GM19099 (cell line): ENCODE results near the gene PPM1H.

Experiments used
- POLR2A ChIP-seq: IDR thresholded peaks from 3 replicates; pipeline ENCODE4 v1.6.1; 2011; ENCODE audit warnings: low read depth; ENCODE audit not compliant: insufficient read length; ENCODE audit errors: extremely low read depth

PPM1H gene

DNA sequence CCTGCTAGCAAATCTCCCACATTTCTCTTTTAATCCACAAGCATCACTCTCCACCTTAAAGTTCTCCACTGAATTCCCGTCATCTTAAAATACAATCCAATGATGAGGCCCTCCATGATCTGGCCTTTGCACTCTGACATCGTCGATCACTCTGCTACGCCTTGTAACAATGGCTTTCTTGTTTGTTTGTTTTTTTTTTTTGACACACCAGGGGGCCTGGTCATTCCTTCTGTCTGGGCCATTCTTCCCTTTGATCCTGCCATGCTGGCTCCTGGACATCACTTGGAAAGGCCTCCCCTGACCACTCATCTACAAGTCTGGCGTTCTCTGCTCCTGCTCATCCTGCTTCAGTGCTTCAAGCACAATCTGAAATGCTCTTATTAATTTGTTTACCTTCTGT, 233.5 kb downstream of the PPM1H start:
- TF ChIP-seq POLR2A, result no peak

- TF ChIP-seq POLR2A, result no peak
Observed at GRCh38 chr12:62700091-62700880, 234.7 kb downstream of the PPM1H start.

DNA sequence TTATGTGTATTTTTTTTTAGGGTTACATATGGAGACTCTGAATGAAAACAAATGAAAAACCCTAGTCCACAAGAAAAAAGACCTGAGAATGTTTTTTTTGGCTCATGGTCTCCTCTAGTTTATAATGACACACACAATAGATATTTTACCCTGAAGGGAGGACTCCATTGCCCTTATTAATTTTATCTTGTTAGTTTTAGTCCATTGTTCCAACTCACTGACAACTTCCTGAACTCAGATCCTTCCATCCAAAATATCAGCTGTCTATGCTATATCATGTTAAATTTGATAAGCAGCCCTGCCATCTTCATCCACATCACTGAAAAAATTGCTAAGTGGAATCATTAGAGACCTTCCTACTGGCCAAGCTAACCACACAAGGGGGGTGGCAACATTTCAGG, 236.2 kb downstream of the PPM1H start:
- TF ChIP-seq POLR2A, result no peak

DNA sequence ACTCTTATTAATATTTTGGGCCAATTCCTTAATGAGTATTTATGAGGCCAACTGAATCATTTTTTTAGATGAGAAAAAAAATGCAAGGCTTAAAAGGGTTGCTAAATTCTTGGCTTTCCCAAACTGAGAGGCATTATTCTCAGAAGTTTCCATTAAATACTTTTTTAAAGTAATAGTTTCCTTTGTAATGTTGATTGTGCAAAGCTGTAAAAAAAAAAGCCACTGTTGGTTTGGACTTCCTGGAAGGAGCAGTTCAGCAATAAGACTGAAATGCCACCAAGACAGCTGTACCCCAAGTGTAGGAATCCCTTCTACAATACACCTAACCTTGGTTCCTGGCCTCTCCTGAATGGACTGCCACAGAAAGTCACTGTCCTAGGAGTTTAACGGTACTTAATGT, 237.1 kb downstream of the PPM1H start:
- no peak for TF ChIP-seq POLR2A

DNA sequence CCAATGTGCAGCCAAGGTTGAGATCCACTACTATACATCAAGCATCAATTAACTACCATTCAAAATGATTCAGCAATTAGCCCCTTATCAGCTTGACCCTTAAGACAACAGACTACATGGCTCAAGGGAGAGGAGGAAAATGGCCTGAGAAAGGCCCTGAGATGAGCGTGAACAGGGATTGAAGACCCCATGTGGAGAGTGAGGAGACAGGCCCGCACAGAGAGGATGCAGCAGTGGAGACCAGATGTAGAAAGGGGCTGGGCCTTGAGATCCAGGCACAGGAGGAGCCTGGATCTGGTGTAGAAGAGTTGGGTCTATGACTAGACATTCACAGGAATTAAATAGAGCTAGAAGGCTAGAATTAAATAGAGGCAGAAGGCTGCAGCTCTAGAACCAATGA, 239.3 kb downstream of the PPM1H start:
- TF ChIP-seq POLR2A, result no peak

GRCh38 chr12:62694632-62695031, 240.3 kb downstream of the PPM1H start:
- no peak for TF ChIP-seq POLR2A

- TF ChIP-seq POLR2A, result no peak
Observed at GRCh38 chr12:62694116-62694515, 240.8 kb downstream of the PPM1H start.

- TF ChIP-seq POLR2A, result no peak
Observed at GRCh38 chr12:62693376-62694050, 241.4 kb downstream of the PPM1H start.

DNA sequence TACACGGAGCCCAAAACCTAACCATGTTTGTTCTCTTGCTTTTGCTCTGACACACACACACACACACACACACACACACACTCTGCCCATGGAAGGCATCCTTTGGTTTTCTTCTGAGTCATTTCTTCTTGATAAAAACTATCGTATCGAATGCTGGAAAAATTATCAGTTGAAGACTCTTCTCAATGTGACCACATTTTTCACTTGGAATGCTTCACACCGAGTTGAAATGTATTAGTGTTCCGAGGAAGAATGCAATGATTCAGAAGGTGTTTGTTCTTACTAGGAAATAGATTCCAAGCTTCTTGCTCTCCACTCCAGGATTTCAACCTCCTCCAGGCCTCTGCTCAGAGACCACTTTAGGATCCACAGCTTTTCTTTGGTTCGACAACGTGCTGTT, 242.1 kb downstream of the PPM1H start:
- TF ChIP-seq POLR2A, result no peak

- TF ChIP-seq POLR2A, result no peak
Observed at GRCh38 chr12:62691309-62691708, 243.6 kb downstream of the PPM1H start.

- TF ChIP-seq POLR2A, result no peak
Observed at GRCh38 chr12:62689042-62689839, 245.7 kb downstream of the PPM1H start.

- no peak for TF ChIP-seq POLR2A
Observed at GRCh38 chr12:62686938-62687337, 248.0 kb downstream of the PPM1H start.

- TF ChIP-seq POLR2A, result no peak
Observed at GRCh38 chr12:62684570-62685295, 250.2 kb downstream of the PPM1H start.

DNA sequence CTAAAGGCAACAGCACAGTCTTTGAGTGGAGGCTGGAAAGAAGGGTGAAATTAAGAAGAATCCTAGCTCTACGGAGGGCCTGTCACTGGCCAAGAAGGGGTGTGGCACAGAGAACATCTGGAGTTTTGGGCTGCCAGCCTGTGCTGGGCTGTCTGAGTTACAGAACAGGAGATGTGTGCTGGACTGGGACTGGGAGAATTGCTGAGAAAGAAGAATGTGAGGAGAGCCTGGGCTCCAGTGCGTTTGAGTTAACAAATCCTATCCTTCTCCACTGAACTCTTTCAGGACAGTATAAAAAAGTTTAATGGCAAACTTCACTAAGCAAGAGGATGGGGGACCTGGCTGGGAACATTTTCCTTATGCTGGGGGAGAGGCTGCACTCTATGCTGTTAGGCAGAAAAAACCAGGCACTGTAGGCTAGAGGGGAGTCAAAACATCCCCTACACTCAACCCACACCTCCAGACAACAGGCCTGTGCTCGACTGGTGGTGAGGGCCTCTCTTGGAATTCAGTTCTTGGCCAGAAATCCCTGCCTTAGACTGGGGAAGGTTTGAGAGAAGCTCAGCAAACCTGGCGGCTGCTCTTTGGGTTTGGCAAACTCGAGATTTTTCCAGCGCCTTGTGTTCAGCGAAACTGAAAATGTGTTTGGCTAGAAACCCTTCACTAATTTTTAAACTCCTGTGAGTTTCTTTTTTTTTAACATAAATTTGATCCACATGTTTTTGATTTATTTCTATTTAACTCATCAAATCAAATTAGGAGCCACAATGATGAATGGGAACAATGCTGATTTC, 251.0 kb downstream of the PPM1H start:
- TF ChIP-seq POLR2A, result no peak
